IMR-90 (cell line): ENCODE data around the gene MAPK8IP3. TPM values are rescaled to one million over a fixed set of nuclear protein-coding genes. Genes with fewer than 3 reads are reported as not detected.

Experiments used
- ATAC-seq: fragments of 200-7000 bp; cut with Tn5 transposase; 2 replicates; pipeline ENCODE4 v1.9.1; 2020; ENCODE audit warnings: low read depth, mild to moderate bottlenecking, moderate library complexity
- BruUV-seq: library from RNA; stranded (reverse); fragments of 400-500 nt; replicated peaks from 2 replicates; lab custom pipeline; 2021; lab: Mats Ljungman, UMichigan
- CTCF ChIA-PET: fragments of 300-600 bp; formaldehyde crosslinking; extraction: SDS; loops from one replicate; lab custom pipeline; 2021; ENCODE audit warnings: antibody characterized with exemption; lab: Yijun Ruan, JAX
- POLR2A ChIA-PET: fragments of 300-600 bp; sonication (Branson Sonifier 250); formaldehyde crosslinking; loops from one replicate; lab custom pipeline; 2022; ENCODE audit warnings: antibody characterized with exemption; ENCODE audit not compliant: unreplicated experiment; lab: Charles Lee
- DNase-seq: peaks from one replicate; pipeline ENCODE4 v3.0.0; 2013
- H2AFZ ChIP-seq: replicated peaks from 2 replicates; pipeline ENCODE3; 2013; ENCODE audit warnings: low read length, mild to moderate bottlenecking; ENCODE audit not compliant: poor library complexity
- H2AK5ac ChIP-seq: 2 replicates; pipeline ENCODE4 v1.6.1; 2013; ENCODE audit warnings: low read depth, low read length, inconsistent platforms
- H2AK9ac ChIP-seq: replicated peaks from 2 replicates; pipeline ENCODE3; 2013; ENCODE audit warnings: mild to moderate bottlenecking, low read depth, low read length, moderate library complexity; ENCODE audit not compliant: poor library complexity
- H2BK120ac ChIP-seq: 2 replicates; pipeline ENCODE4 v1.6.1; 2013; ENCODE audit warnings: low read depth, low read length, inconsistent platforms
- H2BK15ac ChIP-seq: 3 replicates; pipeline ENCODE4 v1.6.1; 2013; ENCODE audit warnings: low read depth, low read length, inconsistent platforms
- H2BK20ac ChIP-seq: 2 replicates; pipeline ENCODE4 v1.6.1; 2013; ENCODE audit warnings: low read depth, mild to moderate bottlenecking, inconsistent platforms, low read length, moderate library complexity
- H2BK5ac ChIP-seq: 2 replicates; pipeline ENCODE4 v1.6.1; 2013; ENCODE audit warnings: mild to moderate bottlenecking, low read depth, low read length, inconsistent platforms; ENCODE audit not compliant: poor library complexity, severe bottlenecking
- H3K14ac ChIP-seq: replicated peaks from 2 replicates; pipeline ENCODE4 v1.6.1; 2013; ENCODE audit warnings: low read depth, low read length, inconsistent platforms
- H3K18ac ChIP-seq: 2 replicates; pipeline ENCODE4 v1.6.1; 2013; ENCODE audit warnings: low read depth, low read length, control low read depth
- H3K23ac ChIP-seq: 2 replicates; pipeline ENCODE4 v1.6.1; 2013; ENCODE audit warnings: low read depth, low read length, inconsistent platforms
- H3K27ac ChIP-seq: 2 replicates; pipeline ENCODE4 v1.5.1; 2013; ENCODE audit warnings: mild to moderate bottlenecking, control low read depth, low read length; ENCODE audit not compliant: insufficient read depth
- H3K27me3 ChIP-seq: 2 replicates; pipeline ENCODE4 v1.6.1; 2013; ENCODE audit warnings: low read length; ENCODE audit not compliant: control insufficient read depth, insufficient read depth
- H3K36me3 ChIP-seq: 2 replicates; pipeline ENCODE4 v1.6.1; 2013; ENCODE audit warnings: low read length, mixed read lengths; ENCODE audit not compliant: control insufficient read depth, insufficient read depth
- H3K4ac ChIP-seq: 2 replicates; pipeline ENCODE4 v1.6.1; 2013; ENCODE audit warnings: low read depth, low read length, inconsistent platforms
- H3K4me1 ChIP-seq: 2 replicates; pipeline ENCODE4 v1.6.1; 2013; ENCODE audit warnings: low read length, mixed read lengths; ENCODE audit not compliant: control insufficient read depth, insufficient read depth
- H3K4me2 ChIP-seq: 2 replicates; pipeline ENCODE4 v1.6.1; 2013; ENCODE audit warnings: low read depth, mild to moderate bottlenecking, control low read depth, low read length, moderate library complexity
- H3K4me3 ChIP-seq: 2 replicates; pipeline ENCODE4 v1.5.1; 2013; ENCODE audit warnings: low read depth, mild to moderate bottlenecking, control low read depth, low read length, moderate library complexity; ENCODE audit not compliant: insufficient read depth
- H3K56ac ChIP-seq: 2 replicates; pipeline ENCODE4 v1.6.1; 2013; ENCODE audit warnings: low read length, inconsistent platforms; ENCODE audit not compliant: insufficient read depth; ENCODE audit errors: extremely low read depth
- H3K79me1 ChIP-seq, 2 experiments: 2 replicates each; pipeline ENCODE4 v1.6.1; 2013; ENCODE audit warnings: low read length in 2 of 2, inconsistent platforms in 1 of 2, low read depth in 1 of 2
- H3K9ac ChIP-seq: 2 replicates; pipeline ENCODE4 v1.6.1; 2013; ENCODE audit warnings: low read depth, low read length, control low read depth
- H3K9me1 ChIP-seq: 2 replicates; pipeline ENCODE4 v1.6.1; 2013; ENCODE audit warnings: low read length, inconsistent platforms; ENCODE audit not compliant: insufficient read depth
- H3K9me3 ChIP-seq: 2 replicates; pipeline ENCODE4 v1.6.1; 2013; ENCODE audit warnings: low read length; ENCODE audit not compliant: control insufficient read depth, insufficient read depth
- H4K20me1 ChIP-seq: 2 replicates; pipeline ENCODE4 v1.6.1; 2013; ENCODE audit warnings: low read length, inconsistent platforms; ENCODE audit not compliant: insufficient read depth
- H4K5ac ChIP-seq: 2 replicates; pipeline ENCODE4 v1.6.1; 2013; ENCODE audit warnings: mild to moderate bottlenecking, low read depth, low read length, control low read depth
- H4K8ac ChIP-seq, 2 experiments: 2 replicates each; pipeline ENCODE4 v1.6.1; 2013; ENCODE audit warnings: low read depth in 2 of 2, low read length in 2 of 2, control low read depth in 1 of 2, inconsistent platforms in 1 of 2
- H4K91ac ChIP-seq: 2 replicates; pipeline ENCODE4 v1.6.1; 2013; ENCODE audit warnings: low read depth, low read length, inconsistent platforms; ENCODE audit not compliant: insufficient read depth
- BHLHE40 ChIP-seq: fragments of 150-350 bp; IDR thresholded peaks from 2 replicates; pipeline ENCODE4 v1.6.1; 2016; ENCODE audit warnings: mild to moderate bottlenecking, low read depth, low read length
- CHD1 ChIP-seq: IDR thresholded peaks from 2 replicates; pipeline ENCODE4 v1.6.1; 2012; ENCODE audit warnings: low read depth, low read length, improper control_type of control experiment
- FOS ChIP-seq: fragments of 150-350 bp; IDR thresholded peaks from 2 replicates; pipeline ENCODE4 v1.6.1; 2016; ENCODE audit warnings: low read depth, low read length
- NFE2L2 ChIP-seq: fragments of 150-350 bp; IDR thresholded peaks from 2 replicates; pipeline ENCODE4 v1.6.1; 2016; ENCODE audit warnings: low read depth, mild to moderate bottlenecking, low read length
- RAD21 ChIP-seq: IDR thresholded peaks from 2 replicates; pipeline ENCODE4 v1.6.1; 2012; ENCODE audit warnings: low read length, improper control_type of control experiment
- RCOR1 ChIP-seq: IDR thresholded peaks from 2 replicates; pipeline ENCODE4 v1.6.1; 2012; ENCODE audit warnings: mild to moderate bottlenecking, low read length, improper control_type of control experiment; ENCODE audit not compliant: insufficient replicate concordance
- WGBS, 2 experiments: methylation state at CpG; one replicate each; pipeline versions ENCODE4 v1.1.5 to v1.1.7; 2013; ENCODE audit warnings: missing lambda C conversion rate in 2 of 2; ENCODE audit not compliant: insufficient read length in 1 of 2; ENCODE audit errors: extremely low coverage in 2 of 2; 5-methylcytosine and 5-hydroxymethylcytosine counted together
- dilution Hi-C: fragments of 300-500 bp; cut with HindIII; formaldehyde crosslinking; loops from one replicate; pipeline ENCODE4 v1.14.3; 2018; ENCODE audit warnings: low sequenced_read_pairs; ENCODE audit not compliant: unreplicated experiment
- in situ Hi-C: fragments of 300-500 bp; cut with MboI; formaldehyde crosslinking; loops from 3 replicates; pipeline ENCODE4 v1.14.3; 2019; ENCODE audit warnings: low sequenced_read_pairs, inconsistent platforms, mixed read lengths
- intact Hi-C: fragments of 100-400 bp; cut with micrococcal nuclease; formaldehyde crosslinking; loops from 2 replicates; pipeline ENCODE4 v1.10.0; 2022
- polyA plus RNA-seq, 3 experiments: library from polyadenylated mRNA; depleted of rRNA; stranded (reverse); fragments of >200 nt; gene quantifications; 2 replicates each; pipeline ENCODE4 v1.2.3, GENCODE V29; 2012; ENCODE audit warnings: low replicate concordance in 1 of 3
- total RNA-seq: library from RNA; depleted of rRNA; stranded (reverse); fragments of >200 nt; gene quantifications from 2 replicates; pipeline ENCODE4 v1.2.3, GENCODE V29; 2012
- TF ChIP-seq, protein P1 (sequence below): fragments of 150-350 bp; IDR thresholded peaks from 2 replicates; pipeline ENCODE4 v1.6.1; 2017; ENCODE audit warnings: mild to moderate bottlenecking, antibody characterized with exemption, low read length, low read depth
- TF ChIP-seq, protein P2 (sequence below): fragments of 150-350 bp; IDR thresholded peaks from 2 replicates; pipeline ENCODE4 v1.6.1; 2016; ENCODE audit warnings: low read depth, mild to moderate bottlenecking, low read length, moderate library complexity, borderline replicate concordance

The MAPK8IP3 gene
- total and polyA plus RNA-seq, 2 of the 4 experiments (the other 2 are of a cell fraction) = 17.0 to 69.1 TPM

DNA sequence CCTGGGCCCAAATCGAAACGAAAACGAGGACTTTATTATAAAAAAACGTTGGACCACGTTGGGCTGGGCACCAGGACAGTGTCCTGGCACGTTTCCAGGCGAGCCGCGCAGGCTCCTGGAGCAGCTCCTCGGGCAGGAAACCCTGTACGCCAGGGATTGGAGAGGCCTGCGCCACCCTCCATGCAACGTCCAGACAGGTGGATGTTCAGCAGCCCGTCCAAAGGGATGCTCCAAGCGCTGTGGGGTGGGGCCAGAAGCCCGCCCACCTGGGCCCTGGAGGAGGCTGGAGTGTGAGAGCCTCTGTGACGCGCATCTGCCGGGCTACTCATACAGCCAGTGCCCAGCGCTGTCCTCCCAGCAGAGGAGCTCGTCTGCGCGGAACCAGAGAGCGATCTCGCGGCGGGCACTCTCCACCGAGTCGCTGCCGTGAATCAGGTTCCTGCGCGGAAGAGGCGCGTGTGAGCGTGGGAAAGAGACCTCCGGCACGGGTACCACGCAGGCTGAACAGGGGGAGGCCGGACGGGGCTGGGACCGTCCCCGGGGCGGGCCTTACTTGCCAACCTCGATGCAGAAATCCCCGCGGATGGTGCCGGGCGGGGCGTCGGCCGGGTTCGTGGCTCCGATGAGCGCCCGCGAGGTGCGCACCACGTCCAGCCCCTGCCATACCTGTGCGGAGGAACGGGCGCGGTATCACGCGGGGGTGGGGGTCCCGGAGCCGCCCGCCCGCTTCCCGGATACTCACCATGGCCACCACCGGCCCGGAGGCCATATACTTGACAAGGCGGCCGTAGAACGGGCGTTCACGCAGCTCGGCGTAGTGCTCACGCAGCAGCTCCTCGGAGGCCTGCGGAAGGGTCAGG lies 64.6 kb downstream of the MAPK8IP3 start:
- H3K23ac ChIP-seq = no peak overlapping the region
- dilution Hi-C loops = no loop called here
- H3K14ac ChIP-seq = no peak overlapping the region
- H3K4ac ChIP-seq = no peak overlapping the region; the same call in 1 of the 2 replicates
- ChIA-PET CTCF (no interaction called here), POLR2A (no interaction called here)
- H2AK9ac ChIP-seq = peak overlapping the region; percentile 13
- peak overlapping the region in 1 of 2 experiments; percentile 50; a peak in 2 of 4 replicates for H4K8ac ChIP-seq
- no peak overlapping the region for H2BK5ac ChIP-seq
- H3K4me1 ChIP-seq = peaks cover 13% of the 10 kb centered on the region
- no peak overlapping the region for H2BK120ac ChIP-seq
- no peak overlapping the region for H2BK20ac ChIP-seq
- H4K20me1 ChIP-seq = peaks cover 28% of the 10 kb centered on the region
- H3K79me1 ChIP-seq = peaks cover 12 to 49% of the 10 kb centered on the region in 2 experiments
- WGBS, 2 experiments = 31% methylated on average over 54 of the region's 81 CpGs; no CpG with 5 or more reads in 1 of the 2 experiments
- no peak overlapping the region for H4K5ac ChIP-seq
- H3K27ac ChIP-seq = peak overlapping the region; percentile 68; the same call in 1 of the 2 replicates
- peak overlapping the region; percentile 85 for H3K4me2 ChIP-seq
- peaks cover 40% of the 10 kb centered on the region for H3K36me3 ChIP-seq
- H3K27me3 ChIP-seq = no peaks in the 10 kb centered on the region
- H4K91ac ChIP-seq = no peak overlapping the region
- TF ChIP-seq RCOR1 (no peak), RAD21 (no peak), FOS (no peak), BHLHE40 (0 out of 2 replicates have a peak, but pooled peaks have one; percentile 6), CHD1 (no peak), NFE2L2 (no peak)
- TF ChIP-seq, protein P1, sequence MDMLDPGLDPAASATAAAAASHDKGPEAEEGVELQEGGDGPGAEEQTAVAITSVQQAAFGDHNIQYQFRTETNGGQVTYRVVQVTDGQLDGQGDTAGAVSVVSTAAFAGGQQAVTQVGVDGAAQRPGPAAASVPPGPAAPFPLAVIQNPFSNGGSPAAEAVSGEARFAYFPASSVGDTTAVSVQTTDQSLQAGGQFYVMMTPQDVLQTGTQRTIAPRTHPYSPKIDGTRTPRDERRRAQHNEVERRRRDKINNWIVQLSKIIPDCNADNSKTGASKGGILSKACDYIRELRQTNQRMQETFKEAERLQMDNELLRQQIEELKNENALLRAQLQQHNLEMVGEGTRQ = no peak
- TF ChIP-seq, protein P2, sequence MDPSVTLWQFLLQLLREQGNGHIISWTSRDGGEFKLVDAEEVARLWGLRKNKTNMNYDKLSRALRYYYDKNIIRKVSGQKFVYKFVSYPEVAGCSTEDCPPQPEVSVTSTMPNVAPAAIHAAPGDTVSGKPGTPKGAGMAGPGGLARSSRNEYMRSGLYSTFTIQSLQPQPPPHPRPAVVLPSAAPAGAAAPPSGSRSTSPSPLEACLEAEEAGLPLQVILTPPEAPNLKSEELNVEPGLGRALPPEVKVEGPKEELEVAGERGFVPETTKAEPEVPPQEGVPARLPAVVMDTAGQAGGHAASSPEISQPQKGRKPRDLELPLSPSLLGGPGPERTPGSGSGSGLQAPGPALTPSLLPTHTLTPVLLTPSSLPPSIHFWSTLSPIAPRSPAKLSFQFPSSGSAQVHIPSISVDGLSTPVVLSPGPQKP = no peak
- ATAC-seq (peak; percentile 5), DNase-seq (peak; percentile 47)
- peak overlapping the region; percentile 72 for H3K9ac ChIP-seq
- peak overlapping the region; percentile 93 for H3K4me3 ChIP-seq
- no peak overlapping the region for H3K56ac ChIP-seq
- H3K9me1 ChIP-seq = 0 out of 2 replicates have a peak, but pooled peaks cover 3% of the 10 kb centered on the region
- in situ Hi-C loops = no loop called here
- peak overlapping the region; percentile 64 for H2AFZ ChIP-seq
- H2AK5ac ChIP-seq = no peak overlapping the region
- no peak overlapping the region for H2BK15ac ChIP-seq
- intact Hi-C loops = no loop called here
- no peaks in the 10 kb centered on the region for H3K9me3 ChIP-seq
- no peak overlapping the region for H3K18ac ChIP-seq
- BruUV-seq = TSS peak; percentile 81
